ENCODE results near the gene TEAD1.

TEAD1 gene

DNA sequence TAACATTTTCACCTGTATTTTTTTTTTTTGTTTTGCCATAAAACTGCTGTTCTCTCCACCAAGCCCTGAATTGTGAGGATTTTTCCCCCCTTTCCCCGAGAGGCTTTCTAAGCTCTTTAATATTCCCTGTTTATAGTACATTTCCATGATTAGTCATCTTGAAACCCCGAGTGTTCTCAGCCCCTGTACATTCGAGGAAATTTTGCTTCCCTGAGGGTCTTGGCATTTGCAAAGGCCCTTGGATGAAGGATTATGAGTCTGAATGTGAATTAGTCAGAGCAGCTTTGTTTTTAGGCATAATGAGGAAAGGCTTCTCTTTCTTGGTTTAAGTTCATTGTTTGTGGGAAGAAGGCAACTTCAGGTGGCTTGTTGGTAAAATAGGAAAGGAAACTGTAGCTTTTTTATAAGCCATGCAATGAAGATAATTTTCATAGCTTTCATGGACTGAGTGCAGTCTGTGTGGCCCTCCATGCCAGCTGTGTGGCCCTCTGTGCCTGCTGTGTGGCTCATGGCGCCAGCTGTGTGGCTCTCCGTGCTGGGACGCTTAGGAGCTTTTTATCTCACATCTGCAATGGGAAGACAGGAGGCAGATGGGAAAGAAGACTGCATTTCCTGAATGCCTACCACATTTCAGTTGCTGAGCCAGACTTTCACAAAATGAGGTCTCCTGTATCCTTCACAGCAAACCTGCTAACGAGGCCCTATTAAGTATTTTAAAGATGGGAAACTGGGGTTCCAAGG is 129.0 kb downstream of the TEAD1 start:
- in situ Hi-C loops (cut with HindIII; ENCODE audit: low sequenced_read_pairs), result no loop called here

DNA sequence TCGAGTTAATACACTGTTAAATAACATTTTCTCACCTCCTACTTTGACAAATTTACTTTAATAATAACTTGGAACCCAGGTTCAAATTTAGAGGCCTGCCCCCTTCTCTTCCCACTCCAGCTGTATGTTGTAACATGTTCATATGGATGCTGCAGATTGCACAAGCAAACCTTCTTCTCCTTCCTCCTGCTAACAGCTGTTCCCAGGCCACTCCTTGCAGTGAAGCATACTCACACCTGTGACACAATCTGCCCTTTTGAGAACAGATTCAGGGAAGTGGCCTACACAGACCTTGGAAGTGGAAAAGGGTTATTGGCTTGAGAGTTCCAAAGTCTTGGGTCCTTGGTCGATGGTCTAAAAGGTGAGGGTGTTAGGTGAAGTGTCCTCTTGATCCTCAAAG is 131.9 kb downstream of the TEAD1 start:
- in situ Hi-C loops (cut with HindIII; ENCODE audit: low sequenced_read_pairs), result no loop called here

GRCh38 chr11:12807621-12808020 is 133.4 kb downstream of the TEAD1 start:
- in situ Hi-C loops (cut with HindIII; ENCODE audit: low sequenced_read_pairs), result no loop called here

- in situ Hi-C loops (cut with HindIII; ENCODE audit: low sequenced_read_pairs), result no loop called here
Observed at GRCh38 chr11:12808519-12808918, 134.3 kb downstream of the TEAD1 start.

DNA sequence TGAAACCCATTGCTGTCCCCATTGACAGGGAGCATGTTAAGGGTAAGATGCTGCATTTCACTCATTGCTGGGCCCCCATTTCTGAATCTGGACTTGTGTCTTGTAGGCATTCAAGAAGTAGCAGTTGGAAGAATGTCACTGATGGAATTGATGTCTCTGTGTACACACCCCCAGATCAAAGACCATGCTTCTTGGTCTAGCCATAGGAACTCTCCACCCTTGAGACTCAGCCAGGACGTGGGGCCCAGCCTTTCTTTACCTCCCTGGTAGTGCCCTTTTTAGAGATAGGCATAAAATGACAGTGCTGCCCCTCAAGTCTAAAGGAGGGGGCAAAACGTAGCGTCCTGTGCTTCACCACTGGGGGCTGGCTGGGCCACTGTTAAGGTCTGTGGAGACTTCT is 135.1 kb downstream of the TEAD1 start:
- in situ Hi-C loops (cut with HindIII; ENCODE audit: low sequenced_read_pairs), result no loop called here

DNA sequence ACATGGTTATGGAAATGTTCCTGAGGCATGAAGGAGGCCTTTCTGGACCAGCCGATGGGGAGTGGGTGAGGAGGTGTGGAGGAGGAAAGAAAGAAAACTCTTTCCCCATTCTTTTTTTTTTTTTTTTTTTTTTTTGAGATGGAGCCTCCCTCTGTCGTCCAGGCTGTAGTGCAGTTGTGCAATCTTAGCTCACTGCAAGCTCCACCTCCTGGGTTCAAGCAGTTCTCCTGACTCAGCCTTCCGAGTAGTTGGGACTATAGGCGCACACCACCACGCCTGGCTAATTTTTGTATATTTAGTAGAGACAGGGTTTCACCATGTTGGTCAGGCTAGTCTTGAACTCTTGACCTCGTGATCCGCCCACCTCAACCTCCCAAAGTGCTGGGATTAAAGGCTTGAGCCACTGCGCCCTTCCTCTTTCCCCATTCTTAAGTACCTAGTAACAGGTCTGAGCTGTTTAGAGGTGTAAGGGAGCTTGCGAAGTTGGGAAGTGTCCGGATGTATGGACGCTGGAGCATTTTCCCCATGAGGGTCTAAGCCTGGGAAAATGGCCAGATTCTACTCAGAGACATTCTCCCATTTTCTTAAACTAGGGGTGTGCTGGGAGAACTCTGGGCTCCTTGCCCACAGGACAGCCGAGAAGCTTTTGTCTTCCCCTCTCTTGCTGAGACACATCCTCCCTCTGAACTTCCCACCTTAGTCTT is 135.8 kb downstream of the TEAD1 start:
- in situ Hi-C loops (cut with HindIII; ENCODE audit: low sequenced_read_pairs), result no loop called here

GRCh38 chr11:12810568-12810894 is 136.3 kb downstream of the TEAD1 start:
- in situ Hi-C loops (cut with HindIII; ENCODE audit: low sequenced_read_pairs), result no loop called here

GRCh38 chr11:12811861-12812260 is 137.6 kb downstream of the TEAD1 start:
- in situ Hi-C loops (cut with HindIII; ENCODE audit: low sequenced_read_pairs), result no loop called here

DNA sequence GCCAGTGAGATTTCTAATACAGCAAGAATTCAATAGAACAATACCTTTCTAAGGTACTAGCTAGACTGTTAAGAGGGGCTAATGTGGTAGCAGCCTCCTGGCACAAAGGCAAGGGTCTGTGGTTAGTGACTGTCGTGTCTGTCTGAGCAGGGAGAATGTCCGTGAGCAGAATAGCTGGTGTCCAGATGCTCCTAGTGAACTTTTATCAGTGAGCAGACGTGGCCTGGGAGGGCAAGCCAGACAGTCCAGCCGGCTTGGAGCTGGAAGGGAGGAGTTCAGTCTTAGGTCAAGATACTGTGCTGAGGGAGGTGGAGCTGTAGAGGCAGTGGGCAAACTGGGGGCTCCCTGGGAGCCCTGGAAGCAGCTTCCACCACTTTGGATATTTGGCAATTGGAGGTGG is 138.6 kb downstream of the TEAD1 start:
- in situ Hi-C loops (cut with HindIII; ENCODE audit: low sequenced_read_pairs), result no loop called here

- in situ Hi-C loops (cut with HindIII; ENCODE audit: low sequenced_read_pairs), result no loop called here
Observed at GRCh38 chr11:12813371-12814225, 139.4 kb downstream of the TEAD1 start.

GRCh38 chr11:12815129-12815480 is 140.9 kb downstream of the TEAD1 start:
- in situ Hi-C loops (cut with HindIII; ENCODE audit: low sequenced_read_pairs), result no loop called here

DNA sequence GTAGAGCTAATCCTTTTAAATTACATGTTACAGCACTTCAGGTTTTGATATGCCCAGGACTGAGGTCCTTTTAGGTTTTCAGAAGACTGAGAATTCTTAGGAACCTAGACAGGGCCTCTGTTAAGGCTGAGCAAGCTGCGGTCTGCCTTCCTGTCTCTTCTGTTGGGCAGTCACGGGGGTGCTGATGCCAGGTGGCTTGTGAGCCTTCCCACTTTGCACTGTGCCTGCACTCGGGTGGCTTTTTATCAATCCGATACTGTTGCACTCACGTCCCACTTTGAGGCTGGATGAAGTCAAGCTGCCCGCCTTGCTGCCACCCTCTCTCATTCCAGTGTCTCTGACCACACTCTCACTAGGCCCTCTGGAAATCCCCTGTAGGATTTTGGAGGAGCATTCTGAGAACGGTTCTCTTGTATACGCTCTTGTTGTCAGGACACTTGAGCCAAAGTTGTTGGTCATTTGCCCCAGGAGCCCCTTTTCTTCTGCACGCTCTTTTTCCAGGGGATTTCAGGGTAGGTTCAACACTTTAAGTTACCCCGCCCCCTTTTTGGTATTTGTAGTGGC is 141.8 kb downstream of the TEAD1 start:
- in situ Hi-C loops (cut with HindIII; ENCODE audit: low sequenced_read_pairs), result no loop called here

DNA sequence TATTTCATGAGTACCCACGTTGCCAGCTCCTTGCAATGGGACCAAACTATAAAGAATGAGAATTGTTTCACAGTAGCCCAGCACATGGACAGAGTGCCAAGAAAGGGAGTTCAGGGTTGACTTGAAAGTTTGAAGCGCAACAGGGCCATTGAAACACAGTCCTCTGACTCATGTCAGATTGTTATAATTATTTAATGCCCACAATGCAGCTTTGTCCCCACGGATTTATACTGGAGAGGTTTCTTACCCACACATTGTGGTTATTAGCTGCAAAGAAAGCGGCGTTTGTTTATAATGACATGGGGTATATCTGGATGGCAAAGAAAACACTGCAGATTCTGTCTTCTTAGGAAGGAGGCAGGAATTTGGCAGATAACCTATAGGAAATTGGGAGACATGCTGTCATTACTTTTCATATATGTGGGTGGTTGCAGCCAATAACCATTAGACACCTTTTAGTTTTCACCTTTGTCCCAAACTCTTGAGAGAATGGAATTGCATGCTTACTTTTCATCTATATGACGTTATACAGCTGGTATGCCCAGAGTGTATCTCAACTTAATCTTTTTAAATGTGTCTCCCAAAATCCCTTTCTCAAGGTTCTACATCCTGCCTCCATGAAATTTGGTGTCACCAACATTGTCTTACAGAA is 143.6 kb downstream of the TEAD1 start:
- in situ Hi-C loops (cut with HindIII; ENCODE audit: low sequenced_read_pairs), result no loop called here

DNA sequence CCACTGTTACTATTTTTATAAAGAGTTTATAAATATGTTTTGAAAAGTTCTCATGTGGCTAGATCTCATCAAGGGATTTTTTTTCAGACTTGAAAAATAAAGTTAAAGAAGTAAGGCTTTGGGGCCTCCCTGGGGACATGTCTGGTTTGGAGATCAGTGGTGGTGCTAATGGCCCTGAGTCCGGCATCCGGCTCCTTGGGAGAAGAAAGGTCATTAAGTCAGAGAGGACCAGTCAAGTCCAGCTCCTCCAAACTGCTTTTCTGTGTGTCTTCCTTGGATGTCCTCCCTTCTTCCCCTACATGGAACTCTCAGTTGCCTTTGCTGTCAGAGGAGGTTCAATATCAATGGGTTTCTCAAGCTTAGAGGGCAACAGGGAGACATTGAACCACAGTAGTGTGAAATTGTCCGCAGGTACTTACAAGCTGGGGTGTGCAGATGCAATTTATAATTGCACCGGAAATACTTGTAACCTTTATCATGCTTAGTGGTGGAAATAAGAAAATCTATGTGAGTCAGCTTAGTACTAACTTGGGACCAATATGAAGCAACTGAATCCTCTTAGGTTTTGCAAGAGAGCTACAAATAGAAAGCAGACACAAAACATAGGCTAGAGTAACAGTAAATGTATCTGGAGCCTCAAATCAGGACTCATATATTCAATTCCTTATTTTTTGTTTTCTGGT is 144.3 kb downstream of the TEAD1 start:
- in situ Hi-C loops (cut with HindIII; ENCODE audit: low sequenced_read_pairs), result no loop called here

DNA sequence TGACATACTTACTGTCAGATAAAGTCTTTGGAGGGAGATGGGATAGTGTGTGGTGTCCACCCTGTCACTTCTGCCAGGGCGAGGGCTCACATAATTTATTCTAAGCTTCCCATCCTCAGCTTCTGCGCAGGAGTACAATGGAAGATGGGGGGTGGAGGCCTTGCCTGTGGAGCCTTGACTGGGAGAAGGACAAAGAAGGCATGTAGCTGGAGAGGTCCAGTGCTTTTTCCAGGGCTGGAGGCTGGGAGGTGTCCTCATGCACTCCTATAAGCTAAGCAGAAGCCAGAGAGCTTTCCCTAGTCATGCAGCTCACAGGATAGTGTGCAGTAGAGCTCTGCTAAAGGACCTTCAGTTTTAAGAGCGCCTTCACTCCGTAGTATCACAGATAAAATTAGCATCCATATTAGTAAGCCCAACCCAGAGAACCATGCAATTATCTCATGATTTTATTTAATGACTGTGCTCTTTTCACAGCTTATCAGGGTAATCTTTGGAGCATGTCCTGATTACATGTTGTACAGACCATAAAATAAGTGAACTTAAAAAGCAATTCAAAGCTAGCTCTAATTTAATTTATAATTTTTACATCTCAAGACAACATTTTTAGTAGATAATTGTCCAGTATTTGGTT is 148.3 kb downstream of the TEAD1 start:
- in situ Hi-C loops (cut with HindIII; ENCODE audit: low sequenced_read_pairs), result no loop called here

- in situ Hi-C loops (cut with HindIII; ENCODE audit: low sequenced_read_pairs), result no loop called here
Observed at GRCh38 chr11:12824281-12825041, 150.2 kb downstream of the TEAD1 start.

GRCh38 chr11:12826441-12826840 is 152.2 kb downstream of the TEAD1 start:
- in situ Hi-C loops (cut with HindIII; ENCODE audit: low sequenced_read_pairs), result no loop called here

DNA sequence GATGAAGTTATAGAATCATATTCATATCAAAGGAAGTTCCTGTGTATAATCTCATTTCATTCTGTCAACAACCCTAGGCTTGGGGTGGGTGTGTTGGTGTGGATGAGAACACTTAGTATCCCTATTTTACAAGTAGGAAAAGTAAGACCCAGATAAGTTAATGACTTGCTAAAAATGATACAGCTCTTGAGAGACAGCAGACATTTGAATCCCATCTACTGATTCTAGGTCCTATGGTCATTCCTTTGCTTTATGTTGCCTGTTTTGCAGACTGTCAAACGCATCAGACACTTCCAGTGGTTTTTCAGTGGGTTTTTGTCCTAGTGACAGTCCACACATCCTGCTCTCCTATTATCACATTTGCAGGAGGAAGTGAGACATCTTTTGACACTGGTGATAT is 153.1 kb downstream of the TEAD1 start:
- in situ Hi-C loops (cut with HindIII; ENCODE audit: low sequenced_read_pairs), result no loop called here

Measured in DLD1 (cell line).